HG02943 (cell line): ENCODE results near the gene OR1C1.
"Not testable (repeated sequence)": the region's sequence is repeated elsewhere in the genome, so short reads cannot be mapped to it uniquely, and the experiment has no call there.

Source experiments
- ATAC-seq: cut with Tn5 transposase; IDR thresholded peaks from one replicate; pipeline ENCODE4 v1.9.1; 2021; ENCODE audit warnings: mild to moderate bottlenecking, low read depth, moderate library complexity; ENCODE audit not compliant: unreplicated experiment

OR1C1 gene

GRCh38 chr1:247760456-247760855, at the start of gene OR1C1:
OR1C1 (minus strand) TSS chr1:247760556; CDS start chr1:247758406, 2,150 bp downstream.
- ATAC-seq: no peak

GRCh38 chr1:247797518-247797917, 37.2 kb upstream of the OR1C1 start:
- no peak for ATAC-seq

GRCh38 chr1:247769603-247770002, 9.2 kb upstream of the OR1C1 start:
- no peak for ATAC-seq

GRCh38 chr1:247754311-247754710, 6.0 kb downstream of the OR1C1 start:
- not testable (repeated sequence) for ATAC-seq

- no peak for ATAC-seq
Measured at GRCh38 chr1:247749870-247750269, 10.5 kb downstream of the OR1C1 start.

GRCh38 chr1:247748041-247748440, 12.3 kb downstream of the OR1C1 start, which contains the start of gene OR14A2:
OR14A2 (minus strand) TSS chr1:247748141.
- no peak for ATAC-seq

GRCh38 chr1:247747616-247748015, 12.7 kb downstream of the OR1C1 start:
- no peak for ATAC-seq

- no peak for ATAC-seq
Measured at GRCh38 chr1:247746391-247746935, 13.9 kb downstream of the OR1C1 start.

- not testable (repeated sequence) for ATAC-seq
Measured at GRCh38 chr1:247742215-247742760, 18.1 kb downstream of the OR1C1 start.

- no peak for ATAC-seq
Measured at GRCh38 chr1:247741756-247742155, 18.6 kb downstream of the OR1C1 start.

GRCh38 chr1:247740721-247741120, 19.6 kb downstream of the OR1C1 start:
- no peak for ATAC-seq

GRCh38 chr1:247738315-247738714, 22.0 kb downstream of the OR1C1 start, which contains the start of gene OR14K1:
OR14K1 (plus strand) TSS chr1:247738615; CDS start chr1:247738615, 0 bp downstream.
- no peak for ATAC-seq

- ATAC-seq: no peak
Measured at GRCh38 chr1:247721222-247721621, 39.1 kb downstream of the OR1C1 start.

- ATAC-seq: no peak
Measured at GRCh38 chr1:247716546-247716945, 43.8 kb downstream of the OR1C1 start, which contains the start of gene OR6F1. OR6F1 (minus strand) TSS chr1:247716646; CDS start chr1:247712755, 3,891 bp downstream.

- no peak for ATAC-seq
Measured at GRCh38 chr1:247713753-247714152, 46.6 kb downstream of the OR1C1 start.

- not testable (repeated sequence) for ATAC-seq
Measured at GRCh38 chr1:247710681-247711080, 49.7 kb downstream of the OR1C1 start.
